ENCODE data around the gene CFAP74.

The CFAP74 gene

GRCh38 chr1:2020310-2020655 is 16.7 kb upstream of the CFAP74 start:
- in situ Hi-C loops (cut with HindIII; ENCODE audit: low sequenced_read_pairs): no loop called here
- no peak overlapping the region for H3K4me3 ChIP-seq (ENCODE audit: low read depth, low read length)
- no peak for DNase-seq (ENCODE audit: low read depth, low spot score)
- TF ChIP-seq CTCF (IDR thresholded peaks at IDR 0.05; ENCODE audit: low read depth, low read length): no peak

- in situ Hi-C loops (cut with HindIII; ENCODE audit: low sequenced_read_pairs): no loop called here
- DNase-seq (ENCODE audit: low read depth, low spot score): no peak
- no peak overlapping the region for H3K4me3 ChIP-seq (ENCODE audit: low read depth, low read length)
- no peak for TF ChIP-seq CTCF (IDR thresholded peaks at IDR 0.05; ENCODE audit: low read depth, low read length)
Measured at GRCh38 chr1:2019571-2020309, 16.2 kb upstream of the CFAP74 start.

- H3K4me3 ChIP-seq (ENCODE audit: low read depth, low read length): no peak within 1 kb of the TSS
- no peak for DNase-seq (ENCODE audit: low read depth, low spot score)
- no peak for TF ChIP-seq CTCF (IDR thresholded peaks at IDR 0.05; ENCODE audit: low read depth, low read length)
- in situ Hi-C loops (cut with HindIII; ENCODE audit: low sequenced_read_pairs): no loop called here
Measured at GRCh38 chr1:2019172-2019543, 15.6 kb upstream of the CFAP74 start, which contains the start of gene GABRD. GABRD (plus strand) TSS chr1:2019345; CDS start chr1:2019424, 79 bp downstream.

GRCh38 chr1:2018217-2019171 is 14.9 kb upstream of the CFAP74 start:
- H3K4me3 ChIP-seq (ENCODE audit: low read depth, low read length): no peak overlapping the region
- in situ Hi-C loops (cut with HindIII; ENCODE audit: low sequenced_read_pairs): no loop called here
- TF ChIP-seq CTCF (IDR thresholded peaks at IDR 0.05; ENCODE audit: low read depth, low read length): no peak
- DNase-seq (ENCODE audit: low read depth, low spot score): no peak

GRCh38 chr1:2016123-2016522 is 12.5 kb upstream of the CFAP74 start:
- no peak for DNase-seq (ENCODE audit: low read depth, low spot score)
- in situ Hi-C loops (cut with HindIII; ENCODE audit: low sequenced_read_pairs): no loop called here
- no peak overlapping the region for H3K4me3 ChIP-seq (ENCODE audit: low read depth, low read length)
- no peak for TF ChIP-seq CTCF (IDR thresholded peaks at IDR 0.05; ENCODE audit: low read depth, low read length)

- DNase-seq (ENCODE audit: low read depth, low spot score): no peak
- in situ Hi-C loops (cut with HindIII; ENCODE audit: low sequenced_read_pairs): no loop called here
- H3K4me3 ChIP-seq (ENCODE audit: low read depth, low read length): no peak overlapping the region
- TF ChIP-seq CTCF (IDR thresholded peaks at IDR 0.05; ENCODE audit: low read depth, low read length): no peak
Measured at GRCh38 chr1:2014741-2015735, 11.5 kb upstream of the CFAP74 start.

Data from astrocyte of the spinal cord (primary cell).